ENCODE data around the gene LMF1. TPM values are rescaled to one million over a fixed set of nuclear protein-coding genes. Genes with fewer than 3 reads are reported as not detected.

The LMF1 gene
- total and polyA plus RNA-seq, 7 experiments from 2014 or later: 10.6 to 63.1 (median 41.3) TPM

DNA sequence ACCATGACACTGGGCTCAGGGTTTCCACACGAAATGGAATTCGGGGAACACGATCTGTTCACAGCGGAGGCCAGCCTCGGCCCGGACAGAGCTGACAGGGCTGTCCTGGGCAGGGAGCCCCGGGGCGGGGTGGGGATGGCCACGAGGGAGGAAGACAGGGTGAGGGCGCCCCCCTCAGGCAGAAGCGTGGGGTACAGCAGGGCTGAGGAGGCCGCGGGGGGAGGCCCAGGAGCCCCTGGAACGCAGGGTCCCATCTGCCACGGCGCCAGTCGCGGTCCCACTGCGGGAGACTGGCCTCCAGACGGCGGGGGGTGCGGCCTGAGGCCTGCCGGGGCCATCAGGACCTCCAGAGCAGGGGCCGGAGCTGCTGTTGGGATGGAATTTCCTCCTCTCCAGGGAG, 75.9 kb downstream of the LMF1 start:
- DNase-seq: no peak
- Mint-ChIP-seq H3K36me3 (peaks cover 0 to 9% (median 0%) of the 10 kb centered on the region in 5 donors), H3K4me3 (no peak overlapping the region), H3K27me3 (no peaks in the 10 kb centered on the region), H3K27ac (no peak overlapping the region), H3K9me3 (no peaks in the 10 kb centered on the region), H3K4me1 (peaks cover 0 to 2% (median 0%) of the 10 kb centered on the region in 7 donors)
- no peak overlapping the region for H3K4me3 ChIP-seq (ENCODE audit: low read length)
- peaks cover 0 to 38% (median 0%) of the 10 kb centered on the region in 3 experiments for H3K36me3 ChIP-seq (ENCODE audit: control insufficient read depth in 2 of 3, insufficient read depth in 3 of 3, low read length in 3 of 3)
- H3K9me3 ChIP-seq (ENCODE audit: control insufficient read depth in 2 of 3, low read length in 3 of 3): no peaks in the 10 kb centered on the region
- no peak overlapping the region for H3K27ac ChIP-seq (ENCODE audit: low read depth, low read length)
- ATAC-seq: peak; percentile 28
- ChIA-PET POLR2A (no interaction called here), CTCF (no interaction called here)
- H3K27me3 ChIP-seq (ENCODE audit: control insufficient read depth in 2 of 2, insufficient read depth in 2 of 2, low read length in 2 of 2): no peaks in the 10 kb centered on the region
- intact Hi-C loops (cut with micrococcal nuclease): no loop called here
- H3K4me1 ChIP-seq (ENCODE audit: control insufficient read depth in 2 of 2, insufficient read depth in 2 of 2, low read length in 2 of 2): no peaks in the 10 kb centered on the region

DNA sequence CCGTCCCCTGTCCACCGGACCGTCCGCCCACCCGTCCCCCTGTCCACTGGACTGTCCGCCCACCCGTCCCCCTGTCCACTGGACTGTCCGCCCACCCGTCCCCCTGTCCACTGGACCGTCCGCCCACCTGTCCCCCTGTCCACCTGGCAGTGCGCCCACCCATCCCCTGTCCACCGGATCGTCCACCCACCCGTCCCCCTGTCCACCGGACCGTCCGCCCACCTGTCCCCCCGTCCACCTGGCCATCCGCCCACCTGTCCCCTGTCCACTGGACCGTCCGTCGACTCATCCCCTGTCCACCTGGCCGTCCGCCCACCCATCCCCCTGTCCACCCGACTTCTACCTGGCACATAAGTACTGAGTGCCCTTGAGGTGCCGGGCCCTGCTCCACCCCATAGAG, 76.6 kb downstream of the LMF1 start:
- ChIA-PET POLR2A (no interaction called here), CTCF (no interaction called here)
- H3K36me3 Mint-ChIP-seq: peaks cover 0 to 11% (median 0%) of the 10 kb centered on the region in 5 donors
- Histone ChIP-seq H3K36me3 (ENCODE audit: control insufficient read depth in 2 of 3, insufficient read depth in 3 of 3, low read length in 3 of 3) (peaks cover 0 to 37% (median 0%) of the 10 kb centered on the region in 3 experiments), H3K4me1 (ENCODE audit: control insufficient read depth in 2 of 2, insufficient read depth in 2 of 2, low read length in 2 of 2) (no peaks in the 10 kb centered on the region), H3K27ac (ENCODE audit: low read depth, low read length) (no peak overlapping the region), H3K27me3 (ENCODE audit: control insufficient read depth in 2 of 2, insufficient read depth in 2 of 2, low read length in 2 of 2) (no peaks in the 10 kb centered on the region), H3K9me3 (ENCODE audit: control insufficient read depth in 2 of 3, low read length in 3 of 3) (no peaks in the 10 kb centered on the region), H3K4me3 (ENCODE audit: low read length) (no peak overlapping the region)
- intact Hi-C loops (cut with micrococcal nuclease): no loop called here
- no peaks in the 10 kb centered on the region for H3K27me3 Mint-ChIP-seq
- H3K4me1 Mint-ChIP-seq: peaks cover 0 to 2% (median 0%) of the 10 kb centered on the region in 7 donors
- no peaks in the 10 kb centered on the region for H3K9me3 Mint-ChIP-seq
- ATAC-seq (no peak), DNase-seq (no peak)
- no peak overlapping the region for H3K27ac Mint-ChIP-seq
- H3K4me3 Mint-ChIP-seq: no peak overlapping the region

- intact Hi-C loops (cut with micrococcal nuclease): no loop called here
- Histone ChIP-seq H3K27me3 (ENCODE audit: control insufficient read depth in 2 of 2, insufficient read depth in 2 of 2, low read length in 2 of 2) (no peaks in the 10 kb centered on the region), H3K4me3 (ENCODE audit: low read length) (no peak overlapping the region), H3K27ac (ENCODE audit: low read depth, low read length) (no peak overlapping the region), H3K9me3 (ENCODE audit: control insufficient read depth in 2 of 3, low read length in 3 of 3) (no peaks in the 10 kb centered on the region), H3K4me1 (ENCODE audit: control insufficient read depth in 2 of 2, insufficient read depth in 2 of 2, low read length in 2 of 2) (no peaks in the 10 kb centered on the region), H3K36me3 (ENCODE audit: control insufficient read depth in 2 of 3, insufficient read depth in 3 of 3, low read length in 3 of 3) (peaks cover 0 to 42% (median 0%) of the 10 kb centered on the region in 3 experiments)
- ChIA-PET POLR2A (no interaction called here), CTCF (interaction anchor here (0.7 kb wide), 1 partner anchor 829 kb away, joined by 3 read pairs; no protein-coding TSS in a partner anchor)
- Mint-ChIP-seq H3K36me3 (peaks cover 0 to 15% (median 0%) of the 10 kb centered on the region in 5 donors), H3K27me3 (no peaks in the 10 kb centered on the region), H3K4me3 (no peak overlapping the region), H3K27ac (no peak overlapping the region), H3K4me1 (peaks cover 0 to 2% (median 0%) of the 10 kb centered on the region in 7 donors), H3K9me3 (no peaks in the 10 kb centered on the region)
- ATAC-seq: no peak
- no peak for DNase-seq
Observed at GRCh38 chr16:893360-893759, 77.4 kb downstream of the LMF1 start.

GRCh38 chr16:892536-893255, 78.1 kb downstream of the LMF1 start:
- Mint-ChIP-seq H3K27ac (no peak overlapping the region), H3K4me1 (peaks cover 0 to 2% (median 0%) of the 10 kb centered on the region in 7 donors), H3K4me3 (no peak overlapping the region), H3K36me3 (peaks cover 0 to 15% (median 0%) of the 10 kb centered on the region in 5 donors), H3K27me3 (no peaks in the 10 kb centered on the region), H3K9me3 (no peaks in the 10 kb centered on the region)
- Histone ChIP-seq H3K4me1 (ENCODE audit: control insufficient read depth in 2 of 2, insufficient read depth in 2 of 2, low read length in 2 of 2) (no peaks in the 10 kb centered on the region), H3K4me3 (ENCODE audit: low read length) (no peak overlapping the region), H3K9me3 (ENCODE audit: control insufficient read depth in 2 of 3, low read length in 3 of 3) (no peaks in the 10 kb centered on the region), H3K27ac (ENCODE audit: low read depth, low read length) (no peak overlapping the region), H3K36me3 (ENCODE audit: control insufficient read depth in 2 of 3, insufficient read depth in 3 of 3, low read length in 3 of 3) (peaks cover 0 to 49% (median 0%) of the 10 kb centered on the region in 3 experiments), H3K27me3 (ENCODE audit: control insufficient read depth in 2 of 2, insufficient read depth in 2 of 2, low read length in 2 of 2) (no peaks in the 10 kb centered on the region)
- ATAC-seq: no peak
- DNase-seq: no peak
- POLR2A ChIA-PET: no interaction called here
- CTCF ChIA-PET: interaction anchor here (0.7 kb wide), 1 partner anchor 829 kb away, joined by 3 read pairs; no protein-coding TSS in a partner anchor
- intact Hi-C loops (cut with micrococcal nuclease): no loop called here

DNA sequence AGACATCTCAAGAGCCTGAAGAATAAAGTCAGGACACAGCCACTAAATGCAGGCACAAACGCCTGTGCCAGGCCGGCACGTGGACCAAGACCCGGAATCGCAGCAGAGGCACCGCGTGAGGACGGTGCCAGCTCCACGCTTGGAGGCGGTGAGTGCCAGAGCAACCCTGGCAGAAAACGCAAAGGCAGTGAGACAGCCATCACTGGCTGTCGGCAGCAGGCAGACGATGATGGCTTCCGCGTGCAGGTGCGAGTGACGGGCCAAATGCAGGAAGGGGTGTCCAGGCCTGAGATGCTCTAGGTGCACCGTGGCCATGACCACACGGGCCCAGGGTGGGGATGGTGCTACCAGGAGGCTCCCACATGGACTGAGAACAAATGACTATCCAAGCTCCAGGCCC, 78.8 kb downstream of the LMF1 start:
- no peak overlapping the region for H3K27ac ChIP-seq (ENCODE audit: low read depth, low read length)
- no peaks in the 10 kb centered on the region for H3K27me3 Mint-ChIP-seq
- H3K36me3 Mint-ChIP-seq: peaks cover 0 to 13% (median 0%) of the 10 kb centered on the region in 5 donors
- H3K9me3 ChIP-seq (ENCODE audit: control insufficient read depth in 2 of 3, low read length in 3 of 3): no peaks in the 10 kb centered on the region
- H3K27ac Mint-ChIP-seq: no peak overlapping the region
- no peak overlapping the region for H3K4me3 Mint-ChIP-seq
- H3K4me1 ChIP-seq (ENCODE audit: control insufficient read depth in 2 of 2, insufficient read depth in 2 of 2, low read length in 2 of 2): no peaks in the 10 kb centered on the region
- intact Hi-C loops (cut with micrococcal nuclease): no loop called here
- H3K4me1 Mint-ChIP-seq: peaks cover 0 to 2% (median 0%) of the 10 kb centered on the region in 7 donors
- no peaks in the 10 kb centered on the region for H3K27me3 ChIP-seq (ENCODE audit: control insufficient read depth in 2 of 2, insufficient read depth in 2 of 2, low read length in 2 of 2)
- no peak for ATAC-seq
- no peak overlapping the region for H3K4me3 ChIP-seq (ENCODE audit: low read length)
- peaks cover 0 to 52% (median 0%) of the 10 kb centered on the region in 3 experiments for H3K36me3 ChIP-seq (ENCODE audit: control insufficient read depth in 2 of 3, insufficient read depth in 3 of 3, low read length in 3 of 3)
- CTCF ChIA-PET: no interaction called here
- DNase-seq: no peak
- H3K9me3 Mint-ChIP-seq: no peaks in the 10 kb centered on the region
- POLR2A ChIA-PET: no interaction called here

DNA sequence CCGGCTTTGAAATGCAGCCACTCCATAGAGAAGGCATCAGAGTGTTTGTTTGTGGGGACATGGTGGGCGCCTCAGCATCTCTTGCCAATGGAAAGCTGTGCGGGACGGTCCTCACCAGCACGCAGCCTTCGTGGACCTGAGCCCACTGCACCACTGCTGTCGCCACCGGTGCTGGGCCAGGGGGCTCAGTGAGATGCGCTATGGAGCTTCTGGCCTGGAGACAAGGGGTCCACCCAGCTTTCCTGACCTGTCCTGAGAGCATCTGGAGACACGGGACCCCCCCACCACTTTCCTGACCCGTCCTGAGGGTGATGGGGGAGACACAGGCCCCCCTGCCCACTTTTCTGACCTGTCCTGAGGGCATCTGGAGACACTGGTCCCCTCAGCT, 79.4 kb downstream of the LMF1 start:
- peaks cover 0 to 11% (median 0%) of the 10 kb centered on the region in 5 donors for H3K36me3 Mint-ChIP-seq
- H3K27ac Mint-ChIP-seq: no peak overlapping the region

More for the DNA sequence above, 79.4 kb downstream of the LMF1 start:
- H3K27me3 Mint-ChIP-seq: no peaks in the 10 kb centered on the region
- no peaks in the 10 kb centered on the region for H3K4me1 ChIP-seq (ENCODE audit: control insufficient read depth in 2 of 2, insufficient read depth in 2 of 2, low read length in 2 of 2)
- DNase-seq (no peak), ATAC-seq (no peak)
- H3K9me3 ChIP-seq (ENCODE audit: control insufficient read depth in 2 of 3, low read length in 3 of 3): no peaks in the 10 kb centered on the region
- no peaks in the 10 kb centered on the region for H3K27me3 ChIP-seq (ENCODE audit: control insufficient read depth in 2 of 2, insufficient read depth in 2 of 2, low read length in 2 of 2)
- H3K36me3 ChIP-seq (ENCODE audit: control insufficient read depth in 2 of 3, insufficient read depth in 3 of 3, low read length in 3 of 3): peaks cover 0 to 52% (median 0%) of the 10 kb centered on the region in 3 experiments
- ChIA-PET POLR2A (no interaction called here), CTCF (no interaction called here)
- no peak overlapping the region for H3K4me3 ChIP-seq (ENCODE audit: low read length)
- no peak overlapping the region for H3K27ac ChIP-seq (ENCODE audit: low read depth, low read length)
- intact Hi-C loops (cut with micrococcal nuclease): no loop called here
- peaks cover 0 to 1% (median 0%) of the 10 kb centered on the region in 11 donors for H3K9me3 Mint-ChIP-seq
- no peak overlapping the region for H3K4me3 Mint-ChIP-seq
- H3K4me1 Mint-ChIP-seq: peaks cover 0 to 2% (median 0%) of the 10 kb centered on the region in 7 donors

All from naive thymus-derived CD4-positive, alpha-beta T cell (primary cell).